Esophagus squamous epithelium (tissue), 5 donors: ENCODE measurements around the gene ADCY7. TPM values are rescaled to one million over a fixed set of nuclear protein-coding genes. Genes with fewer than 3 reads are reported as not detected.
A peak's percentile ranks its signal among the peaks of the same experiment; 100 is the strongest.

Experiments used
- DNase-seq: peaks from one replicate; lab custom pipeline; 2025; lab: John Stamatoyannopoulos, UW
- H3K27ac ChIP-seq, 4 donors: fragments of 200-600 bp; sonication (generic); one replicate each; pipeline ENCODE4 v1.5.1; 2016 to 2019; ENCODE audit warnings: mild to moderate bottlenecking in 1 of 4
- H3K27me3 ChIP-seq, 4 donors: fragments of 200-600 bp; sonication (generic); 1 replicate in 3 of 4; 2 replicates in 1 of 4; pipeline versions ENCODE4 v1.5.1 to v1.6.0; 2017 to 2021; ENCODE audit warnings: antibody characterized with exemption in 1 of 4
- H3K36me3 ChIP-seq, 3 donors: fragments of 200-600 bp; sonication (generic); one replicate each; pipeline ENCODE4 v1.5.1; 2016 to 2019
- H3K4me1 ChIP-seq, 3 donors: fragments of 200-600 bp; sonication (generic); one replicate each; pipeline ENCODE4 v1.5.1; 2017 to 2019
- H3K4me3 ChIP-seq, 4 donors: fragments of 200-600 bp; sonication (generic); 1 replicate in 3 of 4; 2 replicates in 1 of 4; pipeline ENCODE4 v1.5.1; 2016 to 2019; ENCODE audit warnings: mild to moderate bottlenecking in 2 of 4, moderate library complexity in 1 of 4
- H3K9me3 ChIP-seq, 3 donors: fragments of 200-600 bp; sonication (generic); one replicate each; pipeline ENCODE4 v1.5.1; 2016 to 2019
- CTCF ChIP-seq, 6 experiments: fragments of 450-650 bp in 4 of 6; fragments of 200-600 bp in 2 of 6; sonication (generic) in 2 of 6; IDR thresholded peaks; one replicate each; pipeline ENCODE4 v1.5.1; 2016 to 2019; ENCODE audit warnings: antibody characterized with exemption in 6 of 6, mild to moderate bottlenecking in 4 of 6, moderate library complexity in 4 of 6
- POLR2A ChIP-seq, 4 donors: fragments of 450-650 bp; IDR thresholded peaks; one replicate each; pipeline ENCODE4 v1.6.1; 2017; ENCODE audit warnings: antibody characterized with exemption in 4 of 4, mild to moderate bottlenecking in 4 of 4, moderate library complexity in 3 of 4
- WGBS, 2 donors: methylation state at CpG; one replicate each; pipeline ENCODE4 v1.1.5; 2018; 5-methylcytosine and 5-hydroxymethylcytosine counted together
- intact Hi-C: fragments of 100-400 bp; cut with DNase I; formaldehyde crosslinking; loops from one replicate; pipeline ENCODE4 v1.15.0; 2022
- total RNA-seq, 4 donors: library from RNA; depleted of rRNA; stranded (reverse); fragments of >200 nt; gene quantifications; one replicate each; pipeline ENCODE4 v1.1.0, GENCODE V29; 2016
- donor health status: DM: yes; HTN: yes; CAD: no.

ADCY7 gene
- total RNA-seq, 4 donors from 2014 or later, result 21.2 to 23.9 (median 23.3) TPM

- intact Hi-C loops, result no loop called here
- Histone ChIP-seq H3K36me3 (peaks cover 0 to 13% (median 0%) of the 10 kb centered on the region in 3 donors), H3K9me3 (no peaks in the 10 kb centered on the region), H3K27ac (peak overlapping the region in 2 of 4 donors; percentile 17 to 39), H3K4me1 (peaks cover 3 to 65% (median 7%) of the 10 kb centered on the region in 3 donors), H3K27me3 (no peaks in the 10 kb centered on the region), H3K4me3 (no peak overlapping the region)
- no peak for TF ChIP-seq CTCF (IDR thresholded peaks at IDR 0.05)
- no peak for TF ChIP-seq POLR2A (IDR thresholded peaks at IDR 0.05)
- 90 to 100% methylated on average over 2 of the region's 2 CpGs for WGBS, 2 donors
- DNase-seq, result no peak
These were observed 9.9 kb downstream of the ADCY7 start for GRCh38 chr16:50276326-50276640.

DNA sequence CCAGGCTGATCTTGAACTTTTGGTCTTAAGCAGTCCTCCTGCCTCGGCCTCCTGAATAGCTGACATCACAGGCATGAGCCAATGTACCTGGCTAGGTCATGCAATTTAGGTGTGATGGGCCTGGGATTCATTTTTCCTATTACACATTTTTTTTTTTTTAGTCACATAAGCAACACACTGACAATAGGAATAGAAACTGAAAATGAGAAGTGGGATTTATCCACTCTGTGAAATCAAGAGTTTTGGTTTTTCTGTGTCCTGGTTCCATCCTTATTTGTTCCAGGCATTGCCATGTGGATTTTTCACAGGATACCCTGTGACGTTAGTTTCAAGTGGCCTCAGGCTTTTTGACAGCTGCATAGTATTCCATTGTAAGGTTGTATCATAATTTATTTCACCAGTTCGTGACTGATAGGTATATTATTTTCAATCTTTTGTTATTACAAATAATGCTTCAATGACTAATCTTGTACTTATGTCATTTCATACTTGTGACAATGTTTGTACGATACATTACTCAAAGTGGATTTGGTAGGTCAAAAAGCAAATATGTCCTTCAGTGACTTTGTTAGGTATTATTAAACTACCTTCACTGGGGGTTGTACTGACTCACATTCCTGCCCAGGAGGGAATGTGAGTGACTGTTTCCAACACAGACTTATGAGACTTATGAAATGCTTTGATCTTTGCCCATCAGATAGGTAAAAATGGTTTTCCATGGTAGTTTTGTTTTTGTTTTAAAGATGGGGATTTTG is 10.6 kb downstream of the ADCY7 start:
- no peak for TF ChIP-seq CTCF (IDR thresholded peaks at IDR 0.05)
- no peak for TF ChIP-seq POLR2A (IDR thresholded peaks at IDR 0.05)
- no peak for DNase-seq
- intact Hi-C loops, result no loop called here
- peaks cover 0 to 6% (median 0%) of the 10 kb centered on the region in 3 donors for H3K36me3 ChIP-seq
- peak overlapping the region in 2 of 4 donors; percentile 17 to 50 for H3K27ac ChIP-seq
- H3K4me3 ChIP-seq, result no peak overlapping the region
- H3K9me3 ChIP-seq, result no peaks in the 10 kb centered on the region
- no peaks in the 10 kb centered on the region for H3K27me3 ChIP-seq
- peaks cover 5 to 66% (median 10%) of the 10 kb centered on the region in 3 donors for H3K4me1 ChIP-seq
- WGBS, 2 donors, result 65 to 74% methylated on average over 4 of the region's 4 CpGs

GRCh38 chr16:50278251-50278650 is 11.9 kb downstream of the ADCY7 start:
- Histone ChIP-seq H3K4me1 (peaks cover 8 to 66% (median 16%) of the 10 kb centered on the region in 3 donors), H3K27ac (peak overlapping the region in 1 of 4 donors; percentile 50), H3K9me3 (no peaks in the 10 kb centered on the region), H3K36me3 (no peaks in the 10 kb centered on the region), H3K27me3 (no peaks in the 10 kb centered on the region), H3K4me3 (no peak overlapping the region)
- DNase-seq, result no peak
- WGBS, 2 donors, result 65 to 70% methylated on average over 3 of the region's 3 CpGs
- no peak for TF ChIP-seq CTCF (IDR thresholded peaks at IDR 0.05)
- no peak for TF ChIP-seq POLR2A (IDR thresholded peaks at IDR 0.05)
- intact Hi-C loops, result no loop called here

- H3K4me3 ChIP-seq, result no peak overlapping the region
These were observed 13.1 kb downstream of the ADCY7 start for GRCh38 chr16:50279504-50279865.

More at GRCh38 chr16:50279504-50279865, 13.1 kb downstream of the ADCY7 start:
- DNase-seq, result no peak
- Histone ChIP-seq H3K27ac (peak overlapping the region in 2 of 4 donors; percentile 42 to 63), H3K36me3 (no peaks in the 10 kb centered on the region), H3K4me1 (peaks cover 14 to 70% (median 27%) of the 10 kb centered on the region in 3 donors), H3K9me3 (no peaks in the 10 kb centered on the region), H3K27me3 (no peaks in the 10 kb centered on the region)
- intact Hi-C loops, result no loop called here
- TF ChIP-seq CTCF (IDR thresholded peaks at IDR 0.05) (no peak), POLR2A (IDR thresholded peaks at IDR 0.05) (no peak)
- WGBS, 2 donors, result 59% methylated on average over 2 of the region's 2 CpGs; no CpG with 5 or more reads in 1 of the 2 donors
